Stimulated activated CD4-positive, alpha-beta T cell treated with anti-CD3 and anti-CD28 coated beads, Interleukin-1b, Interleukin-23, amount 100 ng/mL, for 48 hours (primary cell): Measurements from ENCODE around the gene TRPM7.
"Not testable (repeated sequence)": the region's sequence is repeated elsewhere in the genome, so short reads cannot be mapped to it uniquely, and the experiment has no call there.

Experiments
- DNase-seq: peaks from one replicate; pipeline ENCODE4 v3.0.0-alpha.2; 2020

TRPM7 gene, protein sequence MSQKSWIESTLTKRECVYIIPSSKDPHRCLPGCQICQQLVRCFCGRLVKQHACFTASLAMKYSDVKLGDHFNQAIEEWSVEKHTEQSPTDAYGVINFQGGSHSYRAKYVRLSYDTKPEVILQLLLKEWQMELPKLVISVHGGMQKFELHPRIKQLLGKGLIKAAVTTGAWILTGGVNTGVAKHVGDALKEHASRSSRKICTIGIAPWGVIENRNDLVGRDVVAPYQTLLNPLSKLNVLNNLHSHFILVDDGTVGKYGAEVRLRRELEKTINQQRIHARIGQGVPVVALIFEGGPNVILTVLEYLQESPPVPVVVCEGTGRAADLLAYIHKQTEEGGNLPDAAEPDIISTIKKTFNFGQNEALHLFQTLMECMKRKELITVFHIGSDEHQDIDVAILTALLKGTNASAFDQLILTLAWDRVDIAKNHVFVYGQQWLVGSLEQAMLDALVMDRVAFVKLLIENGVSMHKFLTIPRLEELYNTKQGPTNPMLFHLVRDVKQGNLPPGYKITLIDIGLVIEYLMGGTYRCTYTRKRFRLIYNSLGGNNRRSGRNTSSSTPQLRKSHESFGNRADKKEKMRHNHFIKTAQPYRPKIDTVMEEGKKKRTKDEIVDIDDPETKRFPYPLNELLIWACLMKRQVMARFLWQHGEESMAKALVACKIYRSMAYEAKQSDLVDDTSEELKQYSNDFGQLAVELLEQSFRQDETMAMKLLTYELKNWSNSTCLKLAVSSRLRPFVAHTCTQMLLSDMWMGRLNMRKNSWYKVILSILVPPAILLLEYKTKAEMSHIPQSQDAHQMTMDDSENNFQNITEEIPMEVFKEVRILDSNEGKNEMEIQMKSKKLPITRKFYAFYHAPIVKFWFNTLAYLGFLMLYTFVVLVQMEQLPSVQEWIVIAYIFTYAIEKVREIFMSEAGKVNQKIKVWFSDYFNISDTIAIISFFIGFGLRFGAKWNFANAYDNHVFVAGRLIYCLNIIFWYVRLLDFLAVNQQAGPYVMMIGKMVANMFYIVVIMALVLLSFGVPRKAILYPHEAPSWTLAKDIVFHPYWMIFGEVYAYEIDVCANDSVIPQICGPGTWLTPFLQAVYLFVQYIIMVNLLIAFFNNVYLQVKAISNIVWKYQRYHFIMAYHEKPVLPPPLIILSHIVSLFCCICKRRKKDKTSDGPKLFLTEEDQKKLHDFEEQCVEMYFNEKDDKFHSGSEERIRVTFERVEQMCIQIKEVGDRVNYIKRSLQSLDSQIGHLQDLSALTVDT (N-terminal part only)

GRCh38 chr15:50686469-50687301, at the start of gene TRPM7:
Gene TRPM7, minus strand, starts transcription at chr15:50686797. Its CDS starts 264 bp downstream, at chr15:50686533.
- peak; percentile 88 for DNase-seq

DNA sequence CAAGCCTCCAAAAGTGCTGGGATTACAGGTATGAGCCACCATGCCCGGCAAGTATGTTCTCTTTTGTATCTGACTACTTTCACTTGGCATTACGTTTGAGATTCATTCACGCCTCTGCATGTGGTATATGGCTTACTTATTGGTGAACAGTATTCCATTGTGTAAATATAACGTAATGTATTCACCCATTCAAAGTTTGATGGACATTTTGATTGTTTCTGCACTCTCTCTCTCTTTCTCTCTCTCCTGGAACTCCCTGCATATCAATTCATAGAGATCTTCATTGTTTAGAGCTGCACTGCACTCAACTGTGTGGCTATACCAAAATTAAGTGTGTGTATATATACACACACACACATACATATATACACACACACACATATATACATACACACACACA, 48.6 kb upstream of the TRPM7 start:
- no peak for DNase-seq

- no peak for DNase-seq
These were observed 39.7 kb upstream of the TRPM7 start for GRCh38 chr15:50726315-50726714.

DNA sequence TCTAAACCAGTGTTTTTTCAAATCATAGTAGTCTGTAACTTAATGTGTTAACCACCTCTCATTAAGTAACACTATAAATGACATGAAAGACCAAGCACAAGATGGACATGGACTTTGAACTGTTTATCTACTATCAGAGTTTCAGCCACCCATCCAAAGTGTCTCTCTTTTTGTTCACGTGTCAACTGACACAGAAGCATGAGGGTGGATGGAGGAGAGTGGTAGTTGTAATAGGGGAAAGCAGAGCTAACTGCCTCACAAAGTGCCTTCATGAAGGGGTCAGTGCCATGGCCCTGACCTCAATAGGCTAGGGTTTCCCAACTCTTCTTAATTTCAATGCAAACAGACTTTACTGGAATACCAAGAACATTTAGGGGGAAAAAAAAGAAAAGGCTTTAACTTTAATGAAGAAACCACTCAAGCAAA, 32.1 kb upstream of the TRPM7 start:
- no peak for DNase-seq

- DNase-seq: no peak
These were observed 25.4 kb upstream of the TRPM7 start for GRCh38 chr15:50712018-50712417.

- DNase-seq: no peak
These were observed 24.0 kb upstream of the TRPM7 start for GRCh38 chr15:50710585-50710984.

- DNase-seq: no peak
These were observed 21.4 kb upstream of the TRPM7 start for GRCh38 chr15:50707878-50708427.

DNA sequence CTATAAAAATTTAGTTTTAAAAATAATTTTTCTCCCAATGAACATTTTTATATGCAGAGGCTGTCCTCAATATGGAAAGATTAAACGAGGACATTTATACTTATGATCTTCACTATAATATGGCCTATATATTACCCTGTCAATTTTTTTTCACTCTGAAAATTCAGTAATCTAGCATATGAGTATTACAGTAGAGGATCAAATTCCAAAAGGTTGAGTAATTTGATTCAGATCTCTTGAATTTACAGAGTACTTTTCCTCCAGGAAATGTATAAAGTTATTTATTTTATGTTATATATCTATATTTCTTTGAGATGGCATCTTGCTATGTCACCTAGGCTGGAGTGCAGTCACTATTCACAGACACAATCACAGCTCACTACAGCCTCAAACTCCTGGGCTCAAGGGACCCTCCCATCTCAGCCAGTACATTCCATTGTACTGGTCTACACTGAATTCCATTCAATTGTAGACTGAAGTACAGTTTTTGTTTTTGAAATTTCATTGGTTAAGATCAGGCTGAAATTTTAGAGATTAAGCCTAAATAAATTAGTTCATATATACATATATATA, 16.3 kb upstream of the TRPM7 start:
- no peak for DNase-seq

- DNase-seq: no peak
These were observed 11.5 kb upstream of the TRPM7 start for GRCh38 chr15:50698101-50698500.

DNA sequence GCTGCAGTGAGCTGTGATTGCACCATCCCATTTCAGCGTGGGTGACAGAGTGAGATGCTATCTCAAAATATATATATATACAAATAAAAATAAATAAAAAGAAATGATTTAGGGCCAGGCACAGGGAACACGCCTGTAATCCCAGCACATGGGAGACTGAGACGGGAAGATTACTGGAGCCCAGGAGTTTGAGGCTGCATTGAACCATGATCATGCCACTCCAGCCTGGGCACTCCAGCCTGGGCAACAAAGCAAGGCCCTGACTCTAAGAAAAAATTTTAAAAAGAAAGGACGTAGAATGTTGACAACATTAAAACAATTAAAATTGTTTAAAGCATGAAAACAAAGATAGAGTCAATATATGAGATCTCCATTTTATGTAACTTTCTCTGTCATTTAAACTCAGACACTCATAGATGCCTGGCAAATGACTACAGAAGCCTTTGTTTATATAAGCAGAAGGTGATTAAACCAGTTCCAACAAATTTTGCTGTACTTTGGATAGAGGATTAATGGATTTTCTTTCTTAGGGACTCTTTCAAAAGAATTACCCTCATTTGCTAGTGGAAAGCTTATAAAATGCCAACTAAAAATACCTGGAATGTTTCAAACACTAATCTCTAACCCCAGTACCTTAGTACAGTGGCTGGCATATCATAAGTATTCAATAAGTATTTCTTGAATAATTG, 10.7 kb upstream of the TRPM7 start:
- no peak for DNase-seq

DNA sequence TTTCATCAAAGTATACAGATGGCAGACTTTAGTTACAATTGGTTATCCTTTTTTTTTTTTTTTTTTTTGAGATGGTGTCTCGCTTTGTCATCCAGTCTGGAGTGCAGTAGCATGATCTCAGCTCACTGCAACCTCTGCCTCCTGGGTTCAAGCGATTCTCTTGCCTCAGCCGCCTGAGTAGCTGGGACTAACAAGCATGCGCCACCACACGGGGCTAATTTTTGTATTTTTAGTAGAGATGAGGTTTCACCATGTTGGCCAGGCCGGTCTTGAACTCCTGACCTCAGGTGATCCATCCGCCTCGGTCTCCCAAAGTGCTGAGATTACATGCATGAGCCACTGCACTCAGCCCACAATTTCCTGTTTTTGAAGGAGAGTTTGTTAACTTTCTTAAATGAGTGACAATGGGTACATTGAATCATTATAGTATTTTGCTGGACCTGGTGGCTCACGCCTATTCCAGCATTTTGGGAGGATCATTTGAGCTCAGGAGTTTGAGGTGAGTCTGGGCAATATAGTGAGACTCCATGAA, 8.1 kb upstream of the TRPM7 start:
- not testable (repeated sequence) for DNase-seq

DNA sequence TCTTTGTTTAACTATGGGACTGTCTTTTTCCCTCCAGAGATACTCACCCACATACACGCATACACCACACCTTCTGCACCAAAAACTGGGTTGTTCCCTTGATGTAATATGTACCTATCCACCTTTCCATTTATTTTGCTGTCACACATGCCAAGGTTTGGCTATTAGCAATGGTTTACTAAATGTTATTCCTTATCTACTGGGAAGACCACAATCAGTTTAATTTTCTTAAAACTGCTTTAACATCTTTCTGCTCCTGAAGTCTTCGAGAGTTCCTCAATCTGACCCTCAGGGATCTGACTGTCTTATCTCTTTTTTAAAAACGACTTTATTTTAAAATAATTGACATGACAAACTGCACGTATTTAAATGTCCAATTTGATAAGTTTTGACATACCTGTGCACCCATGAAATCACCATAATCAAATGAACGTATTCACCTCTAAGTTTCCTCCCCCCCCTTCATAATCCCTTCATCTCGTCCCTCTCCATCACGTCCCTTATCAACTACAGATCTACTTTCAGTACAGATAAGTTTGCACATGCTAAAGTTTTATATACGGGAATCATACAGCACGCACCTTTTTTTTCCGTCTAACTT, 805 bp upstream of the TRPM7 start:
- DNase-seq: no peak

DNA sequence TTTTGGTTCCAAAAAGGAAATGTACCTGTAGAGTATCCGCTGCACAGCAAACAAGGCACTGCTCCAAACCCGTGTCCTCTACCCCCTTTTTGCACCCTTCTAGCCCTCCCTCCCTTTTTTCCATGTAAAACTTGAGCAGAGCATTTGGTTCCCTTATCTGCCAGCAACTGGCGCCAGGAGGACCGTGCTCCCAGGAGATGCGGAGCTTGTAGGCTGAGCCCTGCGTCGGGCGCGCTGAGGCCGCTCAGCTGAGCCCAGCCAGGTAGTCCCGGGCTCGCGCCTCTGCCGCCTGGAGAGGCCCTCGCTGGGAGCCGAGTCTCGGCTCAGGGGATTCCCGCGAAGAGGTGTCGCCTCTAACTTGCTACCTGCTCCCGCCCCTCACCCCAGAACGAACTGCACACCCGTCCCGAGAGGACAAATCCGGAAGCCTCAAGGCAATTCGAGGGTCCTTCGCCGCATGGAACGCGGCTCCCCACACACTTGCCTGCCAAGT, 575 bp downstream of the TRPM7 start:
- peak; percentile 81 for DNase-seq

GRCh38 chr15:50685191-50685975, 1.2 kb downstream of the TRPM7 start:
- no peak for DNase-seq

GRCh38 chr15:50681467-50681866, 5.1 kb downstream of the TRPM7 start:
- DNase-seq: no peak

GRCh38 chr15:50676799-50677483, 9.7 kb downstream of the TRPM7 start:
- no peak for DNase-seq

DNA sequence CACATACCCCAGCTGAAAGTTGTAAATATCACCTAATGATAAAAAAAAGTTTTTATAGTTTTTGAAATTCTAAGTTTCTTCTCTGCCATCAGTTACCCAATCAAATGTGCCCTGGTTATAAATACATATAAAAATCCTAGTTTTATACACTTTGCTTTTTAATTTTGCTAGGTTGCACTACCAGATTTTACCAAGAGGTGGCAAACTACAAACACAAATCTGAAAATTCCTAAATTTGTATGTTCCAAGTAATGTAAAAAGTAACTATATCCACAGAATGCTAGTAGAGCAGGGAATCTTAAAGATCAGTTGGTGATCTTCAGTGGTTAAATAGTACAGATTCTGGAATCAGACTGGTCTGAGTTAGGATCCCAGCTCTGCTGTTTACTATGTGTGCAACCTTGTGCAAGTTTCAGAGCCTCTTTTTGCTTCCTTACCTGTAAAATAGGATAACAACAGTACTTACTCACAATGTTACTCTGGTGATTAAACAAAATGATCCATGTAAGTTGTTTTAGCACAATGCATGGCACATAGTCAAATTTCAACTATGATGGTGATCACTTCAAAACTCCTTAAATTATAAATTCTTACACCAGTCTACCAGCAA, 11.0 kb downstream of the TRPM7 start:
- DNase-seq: no peak

DNA sequence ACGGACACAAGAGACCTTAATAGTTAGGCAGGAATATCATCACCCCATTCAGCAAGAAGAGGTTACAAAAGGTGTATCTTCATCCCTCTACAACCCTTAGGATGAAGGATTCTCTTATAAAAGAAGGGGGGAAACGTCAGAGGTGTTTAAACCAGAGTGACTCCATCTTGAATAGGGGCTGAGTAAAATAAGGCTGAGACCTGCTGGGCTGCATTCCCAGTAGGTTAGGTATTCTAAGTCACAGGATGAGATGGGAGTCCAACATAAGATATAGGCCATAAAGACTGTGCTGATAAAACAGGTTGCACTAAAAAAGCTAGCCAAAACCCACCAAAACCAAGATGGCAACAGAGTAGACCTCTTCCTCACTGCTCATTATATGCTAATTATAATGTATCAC, 16.5 kb downstream of the TRPM7 start:
- DNase-seq: no peak
